Iris pigment epithelial cell (primary cell): Measurements from ENCODE around the gene XIRP1.

Experiments
- DNase-seq: peaks from one replicate; pipeline ENCODE4 v3.0.0-alpha.2; 2011; ENCODE audit warnings: low read depth

XIRP1 gene

GRCh38 chr3:39165518-39165917 is 26.9 kb downstream of the XIRP1 start:
- no peak for DNase-seq

- no peak for DNase-seq
Observed at GRCh38 chr3:39164414-39164813, 28.0 kb downstream of the XIRP1 start.

GRCh38 chr3:39158148-39158715 is 34.2 kb downstream of the XIRP1 start:
- no peak for DNase-seq

GRCh38 chr3:39157359-39157758 is 35.0 kb downstream of the XIRP1 start:
- no peak for DNase-seq

- DNase-seq: no peak
Observed at GRCh38 chr3:39156421-39156820, 36.0 kb downstream of the XIRP1 start.

GRCh38 chr3:39154280-39155021 is 37.9 kb downstream of the XIRP1 start:
- DNase-seq: peak; percentile 68

- no peak for DNase-seq
Observed at GRCh38 chr3:39153977-39154279, 38.5 kb downstream of the XIRP1 start.

- peak; percentile 96 for DNase-seq
Observed at GRCh38 chr3:39150803-39151631, 41.4 kb downstream of the XIRP1 start.

- no peak for DNase-seq
Observed at GRCh38 chr3:39150148-39150802, 42.1 kb downstream of the XIRP1 start.

- DNase-seq: no peak
Observed at GRCh38 chr3:39149498-39150147, 42.8 kb downstream of the XIRP1 start.

- no peak for DNase-seq
Observed at GRCh38 chr3:39149059-39149455, 43.3 kb downstream of the XIRP1 start.

GRCh38 chr3:39148435-39149058 is 43.8 kb downstream of the XIRP1 start:
- DNase-seq: peak; percentile 43

GRCh38 chr3:39147711-39148434 is 44.5 kb downstream of the XIRP1 start:
- peak; percentile 82 for DNase-seq

- DNase-seq: peak; percentile 99
Observed at GRCh38 chr3:39146611-39147591, 45.5 kb downstream of the XIRP1 start.

- peak; percentile 57 for DNase-seq
Observed at GRCh38 chr3:39146083-39146501, 46.3 kb downstream of the XIRP1 start.

GRCh38 chr3:39144748-39145380 is 47.5 kb downstream of the XIRP1 start:
- no peak for DNase-seq

- no peak for DNase-seq
Observed at GRCh38 chr3:39144095-39144747, 48.2 kb downstream of the XIRP1 start.

GRCh38 chr3:39143051-39143885 is 49.1 kb downstream of the XIRP1 start:
- no peak for DNase-seq
